ENCODE results near the gene THSD4.
"Not testable (repeated sequence)": the region's sequence is repeated elsewhere in the genome, so short reads cannot be mapped to it uniquely, and the experiment has no call there.

THSD4 gene

DNA sequence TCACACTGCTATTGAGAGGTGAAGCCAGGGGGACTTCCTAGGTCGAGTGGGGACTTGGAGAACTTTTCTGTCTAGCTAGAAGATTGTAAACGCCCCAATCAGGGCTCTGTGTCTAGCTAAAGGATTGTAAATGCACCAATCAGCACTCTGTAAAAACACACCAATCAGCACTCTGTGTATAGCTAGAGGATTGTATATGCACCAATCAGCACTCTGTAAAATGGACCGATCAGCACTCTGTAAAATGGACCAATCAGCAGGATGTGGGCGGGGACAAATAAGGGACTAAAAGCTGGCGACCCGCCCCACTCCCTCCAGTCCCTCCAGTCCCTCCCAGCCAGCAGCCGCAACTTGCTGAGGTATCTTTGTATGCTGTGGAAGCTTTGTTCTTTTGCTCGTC, 98.7 kb downstream of the THSD4 start:
- H3K4me3 ChIP-seq, H3K27ac ChIP-seq: not testable (repeated sequence)

DNA sequence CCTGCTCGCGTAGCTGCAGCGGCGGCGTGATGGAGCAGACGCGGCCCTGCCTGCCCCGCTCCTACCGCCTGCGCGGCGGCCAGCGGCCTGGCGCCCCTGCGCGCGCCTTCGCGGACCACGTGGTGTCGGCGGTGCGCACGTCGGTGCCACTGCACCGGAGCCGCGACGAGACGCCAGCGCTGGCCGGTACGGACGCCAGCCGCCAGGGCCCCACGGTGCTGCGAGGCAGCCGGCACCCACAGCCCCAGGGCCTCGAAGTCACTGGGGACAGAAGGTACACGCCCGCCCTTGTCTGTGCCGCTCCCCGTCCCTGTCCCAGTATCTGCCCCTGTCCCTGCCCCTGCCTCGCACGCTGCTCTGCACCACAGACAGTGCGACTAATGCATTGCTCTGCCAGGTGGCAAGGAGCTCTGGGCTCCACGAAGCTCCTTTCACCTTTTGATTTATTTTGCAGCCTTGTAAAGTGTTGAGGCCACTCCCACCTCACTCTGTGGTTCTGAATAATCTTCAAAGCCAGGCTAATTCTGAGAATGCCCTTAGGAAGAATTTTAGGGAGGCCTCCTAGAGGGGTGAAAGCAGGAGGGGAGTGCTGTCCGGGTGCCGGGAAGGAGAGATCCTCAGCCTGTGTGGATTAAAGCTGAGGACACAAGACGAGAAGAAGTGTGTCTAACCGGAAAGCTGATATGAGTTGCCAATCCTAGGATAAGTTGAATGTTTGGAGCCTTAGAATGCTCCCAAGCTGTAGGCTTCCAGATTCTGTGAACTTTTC, 100.0 kb downstream of the THSD4 start:
- H3K27ac ChIP-seq, result no peak overlapping the region
- H3K4me3 ChIP-seq, result no peak overlapping the region

GRCh38 chr15:71218272-71218805, 103.1 kb downstream of the THSD4 start:
- H3K27ac ChIP-seq, result no peak overlapping the region

GRCh38 chr15:71219101-71219500, 103.8 kb downstream of the THSD4 start:
- H3K27ac ChIP-seq, result peak overlapping the region in 2 of 21 experiments; percentile 3 to 31

More at GRCh38 chr15:71218272-71218805, 103.1 kb downstream of the THSD4 start:
- H3K4me3 ChIP-seq, result no peak overlapping the region

DNA sequence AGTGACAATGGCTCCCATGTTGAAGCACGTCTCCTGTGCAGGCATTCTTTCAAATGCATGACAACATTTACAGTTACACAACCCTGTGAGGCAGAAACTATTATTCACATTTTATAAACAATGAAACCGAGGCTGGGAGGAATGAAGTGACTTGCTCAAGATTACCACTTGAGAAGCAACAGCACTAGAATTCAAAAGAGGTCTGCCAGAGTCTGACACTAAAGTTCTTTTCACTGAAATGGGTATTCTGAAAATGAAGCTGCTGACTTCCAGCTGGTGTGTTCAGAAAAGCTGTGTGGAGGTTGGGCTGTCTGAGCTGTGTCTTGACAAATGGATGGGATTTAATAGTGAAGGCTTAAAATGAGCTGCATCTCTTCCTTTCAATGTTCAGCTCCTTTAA, 104.4 kb downstream of the THSD4 start:
- H3K27ac ChIP-seq, result peak overlapping the region in 7 of 21 experiments; percentile 11 to 48 (median 26)
- H3K4me3 ChIP-seq, result no peak overlapping the region

More at GRCh38 chr15:71219101-71219500, 103.8 kb downstream of the THSD4 start:
- no peak overlapping the region for H3K4me3 ChIP-seq

DNA sequence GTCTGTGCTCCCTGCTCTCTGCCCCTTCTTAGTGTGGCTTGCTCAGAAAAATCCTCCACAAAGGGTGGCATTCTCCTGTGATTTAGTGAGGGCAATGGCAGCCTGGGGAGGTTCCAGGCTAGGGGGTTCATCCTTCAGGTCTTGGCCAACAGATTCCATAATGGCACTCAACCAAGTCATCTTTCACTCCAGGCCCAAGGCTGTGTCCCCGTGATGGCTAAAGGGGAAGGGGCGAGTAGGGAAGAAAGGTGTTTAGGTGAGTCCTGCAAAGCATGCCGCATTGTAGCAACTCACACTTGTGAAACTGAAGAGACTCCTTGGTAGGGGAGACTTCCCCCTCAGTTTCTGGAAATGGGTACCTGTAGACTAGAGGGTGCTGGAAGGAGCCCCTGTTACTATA, 105.6 kb downstream of the THSD4 start:
- no peak overlapping the region for H3K4me3 ChIP-seq
- no peak overlapping the region for H3K27ac ChIP-seq

DNA sequence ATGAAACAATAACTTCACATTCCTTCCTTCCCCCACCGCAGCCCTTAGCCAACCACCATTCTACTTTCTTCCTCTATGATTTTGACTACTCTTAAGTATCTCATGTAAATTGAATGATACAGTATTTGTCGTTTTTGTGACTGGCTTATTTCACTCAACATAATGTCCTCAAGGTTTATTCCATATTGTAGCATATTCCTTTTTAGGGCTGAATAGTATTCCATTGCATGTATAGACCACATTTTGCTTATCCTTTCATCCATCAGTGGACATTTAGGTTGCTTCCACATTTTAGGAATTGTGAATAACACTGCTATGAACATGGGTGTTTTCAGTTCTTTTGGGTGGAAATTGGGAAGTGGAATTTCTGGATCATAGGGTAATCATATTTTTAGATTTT, 106.1 kb downstream of the THSD4 start:
- Histone ChIP-seq H3K27ac (no peak overlapping the region), H3K4me3 (no peak overlapping the region)

GRCh38 chr15:71223516-71223915, 108.2 kb downstream of the THSD4 start:
- peak overlapping the region in 1 of 21 experiments; percentile 33 for H3K27ac ChIP-seq
- H3K4me3 ChIP-seq, result no peak overlapping the region

DNA sequence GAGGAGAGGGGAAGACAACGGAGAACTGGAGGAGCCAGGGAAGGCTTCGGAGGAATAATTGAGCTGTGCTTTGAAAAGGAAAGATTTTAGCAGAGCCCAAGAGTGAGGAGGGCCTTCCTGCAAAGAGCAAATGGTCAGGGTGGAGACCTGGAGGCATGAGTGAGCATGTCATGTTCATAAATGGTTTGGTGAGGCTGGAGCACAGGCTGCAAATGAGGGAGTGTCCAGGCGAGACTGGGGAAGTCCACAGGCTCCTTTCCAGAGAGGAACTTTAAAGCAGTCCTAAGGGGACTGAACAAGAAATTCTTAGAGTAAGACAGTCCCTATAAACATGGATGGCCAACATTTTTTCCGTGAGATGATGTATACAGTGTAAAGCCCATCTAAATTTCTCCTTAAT, 108.8 kb downstream of the THSD4 start:
- Histone ChIP-seq H3K4me3 (no peak overlapping the region), H3K27ac (no peak overlapping the region)

DNA sequence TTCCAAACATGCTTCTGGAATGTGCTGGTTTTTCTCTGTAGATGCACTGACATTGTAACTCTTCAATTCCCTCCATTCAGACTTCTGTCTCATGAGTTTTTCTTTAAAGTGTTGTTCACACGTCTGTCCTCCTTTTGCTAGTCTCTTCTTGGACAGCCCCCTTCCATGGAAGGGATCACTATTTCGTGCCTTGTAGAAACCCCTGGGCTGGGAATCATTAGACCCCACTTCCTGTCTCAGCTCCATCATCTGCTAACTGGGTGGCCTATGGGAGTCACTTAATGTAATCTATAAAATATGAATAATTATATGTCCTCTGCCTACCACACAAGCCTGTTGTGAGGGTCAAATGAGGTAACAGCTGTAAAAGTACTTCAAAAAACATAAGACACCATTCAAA, 110.6 kb downstream of the THSD4 start:
- Histone ChIP-seq H3K4me3 (no peak overlapping the region), H3K27ac (no peak overlapping the region)

DNA sequence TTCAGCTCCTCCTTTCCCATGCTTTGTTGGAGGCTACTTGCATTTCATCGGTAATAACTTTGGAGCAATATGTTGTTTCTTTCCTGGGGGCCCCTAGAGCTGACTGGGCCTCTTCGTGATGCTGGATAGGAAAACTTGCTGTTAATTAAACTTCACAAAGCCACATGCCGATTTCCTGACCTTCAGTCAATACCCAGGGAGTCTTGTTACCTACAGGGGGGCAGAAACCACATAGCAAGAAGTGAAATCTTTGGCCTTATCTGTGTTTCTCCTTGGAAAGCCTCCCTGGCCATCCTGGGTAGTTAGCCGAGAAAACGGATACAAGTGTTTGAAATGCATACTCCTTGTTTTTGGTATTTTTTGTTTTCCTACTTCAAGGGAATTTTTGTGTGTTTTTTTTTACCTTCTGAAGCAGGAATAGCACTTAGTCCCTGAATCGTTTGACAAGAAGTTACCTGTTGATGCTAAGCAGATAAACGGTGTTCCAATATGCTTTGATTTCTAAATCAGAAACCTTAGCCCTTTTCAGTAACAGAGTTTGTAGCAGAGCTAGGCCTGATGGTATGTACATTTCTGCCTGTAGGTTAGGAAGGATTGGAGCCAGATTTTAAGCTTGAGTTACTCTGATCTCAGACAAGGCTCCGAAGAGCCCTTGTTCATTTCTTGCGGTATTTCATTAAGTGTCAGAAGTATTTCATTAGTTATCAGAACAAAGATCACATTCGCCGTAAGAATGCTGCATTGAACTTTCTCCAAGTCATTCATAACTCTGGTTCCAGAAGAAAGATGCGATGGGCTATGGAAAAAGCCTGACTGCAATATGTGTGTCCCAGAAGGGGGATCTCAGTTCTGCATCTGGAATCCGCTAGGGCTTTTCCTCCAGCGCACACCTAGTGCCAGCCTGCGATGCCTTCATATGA, 111.5 kb downstream of the THSD4 start:
- Histone ChIP-seq H3K27ac (no peak overlapping the region), H3K4me3 (no peak overlapping the region)

- H3K27ac ChIP-seq, result no peak overlapping the region
- H3K4me3 ChIP-seq, result no peak overlapping the region
Observed at GRCh38 chr15:71228403-71228802, 113.1 kb downstream of the THSD4 start.

DNA sequence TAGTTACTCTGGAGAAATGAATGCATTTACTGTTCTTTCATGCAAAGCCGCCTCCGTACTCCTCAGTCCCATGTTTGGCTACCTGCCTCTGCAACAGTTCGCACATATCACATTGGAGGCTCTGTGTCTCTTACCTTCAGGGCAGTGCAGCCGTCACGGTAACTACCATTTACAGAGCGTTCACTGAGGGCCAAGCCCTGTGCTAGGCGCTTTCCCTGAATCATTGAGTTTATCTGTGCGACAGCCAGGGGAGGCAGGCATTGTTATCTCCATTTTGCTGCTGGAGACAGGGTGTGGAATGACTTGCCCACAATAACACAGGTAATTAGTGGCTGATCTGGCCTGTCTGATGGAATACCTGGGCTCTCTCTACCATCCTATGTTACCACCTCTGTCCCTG, 115.0 kb downstream of the THSD4 start:
- H3K27ac ChIP-seq, result no peak overlapping the region
- H3K4me3 ChIP-seq, result no peak overlapping the region

DNA sequence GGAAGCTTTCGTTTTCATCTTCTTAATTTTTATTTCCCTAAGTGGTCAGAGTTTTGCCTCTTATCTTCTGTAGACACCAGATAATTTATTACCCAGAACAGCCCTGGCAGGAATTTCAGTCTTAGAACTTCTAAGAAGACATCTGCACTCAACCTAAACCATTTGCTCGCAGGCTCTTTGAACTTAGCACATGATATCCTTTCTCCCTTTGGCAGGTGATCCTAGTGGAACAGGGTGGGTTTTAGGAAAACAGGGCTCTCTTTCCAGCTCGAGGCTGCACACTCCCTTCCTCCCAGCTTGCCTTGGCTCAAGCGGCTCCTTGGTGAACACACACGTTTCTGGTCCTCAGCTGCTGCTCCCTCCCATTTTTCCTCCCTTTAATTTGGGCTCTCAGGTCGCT, 116.5 kb downstream of the THSD4 start:
- Histone ChIP-seq H3K4me3 (no peak overlapping the region), H3K27ac (no peak overlapping the region)

DNA sequence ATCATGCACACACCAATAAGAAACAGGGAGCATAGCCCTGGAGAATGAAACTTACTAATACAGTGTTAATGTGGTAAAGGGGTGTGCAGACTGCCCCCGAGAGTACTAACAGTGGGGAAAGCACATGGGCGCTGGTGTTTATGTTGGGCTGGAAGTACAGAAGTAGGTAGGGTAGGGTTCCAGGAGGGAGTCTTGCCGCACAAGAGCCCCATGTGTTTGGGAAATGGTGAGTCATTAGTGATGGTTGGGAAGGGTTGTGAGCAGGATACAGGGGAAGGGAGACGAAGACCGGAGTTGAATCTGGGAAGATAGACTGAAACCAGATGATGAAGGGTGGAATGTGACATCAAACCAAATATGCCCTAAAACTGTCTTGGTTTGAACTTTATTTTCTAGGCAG, 117.1 kb downstream of the THSD4 start:
- Histone ChIP-seq H3K27ac (no peak overlapping the region), H3K4me3 (no peak overlapping the region)

DNA sequence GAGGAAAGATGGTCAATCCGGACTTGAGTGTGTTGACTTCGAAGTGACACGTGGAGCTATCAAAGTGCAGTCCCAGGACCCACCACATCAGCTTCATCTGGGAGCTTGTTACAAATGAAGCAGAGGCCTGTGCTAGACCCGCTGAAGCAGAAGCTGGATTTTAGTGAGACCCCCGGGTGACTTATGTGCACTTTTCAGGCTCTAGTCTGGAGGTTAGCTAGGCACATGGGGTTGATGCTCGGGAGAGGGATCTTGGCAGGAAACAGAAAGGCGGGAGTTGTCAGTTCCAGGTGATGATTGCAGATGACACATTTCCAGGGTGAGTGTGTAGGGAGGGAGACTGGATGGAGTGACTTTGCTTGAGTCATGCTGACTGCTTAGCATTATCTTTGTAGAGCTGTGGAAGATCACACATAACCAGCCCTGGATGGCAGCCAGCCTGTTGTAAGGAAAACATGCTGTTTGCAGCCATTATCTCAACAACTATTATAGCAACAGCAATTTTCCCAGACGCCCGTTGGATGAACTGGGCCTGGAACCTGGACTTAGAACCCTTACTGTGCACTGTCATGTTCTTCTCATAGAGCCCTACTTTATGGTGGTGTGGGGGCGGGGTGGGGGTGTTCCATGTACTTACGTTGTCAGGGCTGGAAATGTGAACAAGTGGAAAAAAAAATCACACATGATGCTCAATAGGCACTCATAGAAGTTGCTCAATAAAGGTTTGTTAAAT, 122.4 kb downstream of the THSD4 start:
- Histone ChIP-seq H3K4me3 (no peak overlapping the region), H3K27ac (no peak overlapping the region)

DNA sequence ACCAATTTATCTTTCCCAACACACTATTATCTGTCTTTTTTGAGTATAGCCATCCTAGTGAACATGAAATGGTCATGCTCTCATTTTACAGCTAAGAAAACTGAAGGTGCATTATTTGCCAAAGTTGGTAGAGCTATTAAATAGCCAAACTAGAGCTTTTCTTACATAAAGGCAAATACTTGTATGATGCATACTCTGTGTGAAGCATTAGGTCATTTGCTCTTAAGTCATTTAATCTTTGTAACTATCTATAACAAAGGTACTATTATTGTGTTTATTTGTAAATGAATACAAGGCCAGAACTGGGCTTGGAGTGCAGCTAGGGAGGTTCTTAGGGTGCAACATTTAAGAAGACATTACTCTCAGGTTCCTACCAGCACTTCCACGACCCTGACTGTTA, 123.7 kb downstream of the THSD4 start:
- no peak overlapping the region for H3K27ac ChIP-seq
- no peak overlapping the region for H3K4me3 ChIP-seq

DNA sequence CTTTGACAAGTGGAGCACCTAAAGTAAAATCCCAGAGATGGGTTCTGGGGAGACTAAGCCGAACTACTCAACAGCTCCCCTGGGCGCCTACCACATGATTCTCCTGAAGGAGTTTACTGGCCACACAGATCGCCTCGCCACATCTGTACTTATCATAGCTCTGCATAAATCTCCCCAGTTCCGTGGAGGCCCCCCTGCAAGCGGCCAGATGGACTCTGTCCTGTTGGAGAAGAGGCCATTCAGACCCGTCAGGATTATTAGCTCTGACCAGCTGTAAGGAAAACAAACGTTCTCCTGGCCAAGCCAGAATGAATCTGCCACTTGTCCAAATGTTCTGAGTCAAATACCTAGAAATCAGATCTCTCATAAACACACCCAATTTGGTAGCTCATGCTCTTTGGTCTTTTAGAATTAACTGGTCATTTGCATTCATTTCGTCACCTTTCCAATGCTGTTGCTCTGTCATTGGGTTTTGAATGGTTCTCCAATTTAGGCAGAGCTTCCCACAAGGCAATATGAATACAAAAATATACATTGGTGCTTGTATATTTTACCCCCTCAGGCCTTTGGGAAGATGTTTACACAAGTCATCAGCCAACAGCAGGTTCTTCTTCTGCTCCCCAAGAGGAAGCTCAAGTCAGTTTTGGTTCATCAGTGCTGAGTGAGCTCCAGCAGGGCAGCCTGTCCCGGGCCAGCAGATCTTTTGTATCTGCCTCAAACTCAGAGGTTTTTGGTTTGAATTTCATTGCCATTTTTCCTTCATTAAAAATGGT, 124.5 kb downstream of the THSD4 start:
- no peak overlapping the region for H3K27ac ChIP-seq

GRCh38 chr15:71242292-71242691, 127.0 kb downstream of the THSD4 start:
- no peak overlapping the region for H3K4me3 ChIP-seq
- H3K27ac ChIP-seq, result no peak overlapping the region

More for the DNA sequence above, 124.5 kb downstream of the THSD4 start:
- no peak overlapping the region for H3K4me3 ChIP-seq
